DOHH2 (cell line): Measurements from ENCODE around the gene LRTM2.

Source experiments
- H3F3A ChIP-seq: fragments of 200-600 bp; sonication (generic), shearing (Covaris generic); 2 replicates; pipeline ENCODE4 v1.6.0; 2016; ENCODE audit warnings: antibody characterized with exemption, mild to moderate bottlenecking; ENCODE audit not compliant: control insufficient read depth, insufficient read depth
- H3K27ac ChIP-seq: fragments of 200-600 bp; sonication (generic); 2 replicates; pipeline ENCODE4 v1.5.1; 2014; ENCODE audit warnings: low read depth, mild to moderate bottlenecking, low read length, moderate library complexity
- H3K27me3 ChIP-seq: fragments of 200-600 bp; sonication (generic); 2 replicates; pipeline ENCODE4 v1.6.1; 2014; ENCODE audit warnings: mild to moderate bottlenecking, low read length, mixed read lengths; ENCODE audit not compliant: control insufficient read depth
- H3K36me3 ChIP-seq: fragments of 200-600 bp; sonication (generic); 2 replicates; pipeline ENCODE4 v1.6.1; 2014; ENCODE audit warnings: mild to moderate bottlenecking, low read length, moderate library complexity, mixed read lengths; ENCODE audit not compliant: control insufficient read depth
- H3K4me1 ChIP-seq: fragments of 200-600 bp; sonication (generic); 2 replicates; pipeline ENCODE4 v1.6.1; 2014; ENCODE audit warnings: mild to moderate bottlenecking, low read length, mixed read lengths; ENCODE audit not compliant: control insufficient read depth
- H3K4me2 ChIP-seq: fragments of 200-600 bp; sonication (generic); 2 replicates; pipeline ENCODE4 v1.6.0; 2014; ENCODE audit warnings: mild to moderate bottlenecking, low read length, moderate library complexity
- H3K4me3 ChIP-seq: fragments of 200-600 bp; sonication (generic); 2 replicates; pipeline ENCODE4 v1.5.1; 2014; ENCODE audit warnings: mild to moderate bottlenecking, low read length, mixed read lengths
- H3K79me2 ChIP-seq: fragments of 200-600 bp; sonication (generic); 2 replicates; pipeline ENCODE4 v1.6.1; 2014; ENCODE audit warnings: mild to moderate bottlenecking, low read length, mixed read lengths; ENCODE audit not compliant: control insufficient read depth
- H3K9me2 ChIP-seq: fragments of 200-600 bp; sonication (generic); replicated peaks from 2 replicates; pipeline ENCODE4 v1.6.1; 2014; ENCODE audit warnings: mild to moderate bottlenecking, low read length, mixed read lengths; ENCODE audit not compliant: control insufficient read depth
- H3K9me3 ChIP-seq: fragments of 200-600 bp; sonication (generic); 2 replicates; pipeline ENCODE4 v1.6.1; 2014; ENCODE audit warnings: antibody characterized with exemption, low read length, mixed read lengths; ENCODE audit not compliant: control insufficient read depth, insufficient read depth
- H4K20me1 ChIP-seq: fragments of 200-600 bp; sonication (generic); 2 replicates; pipeline ENCODE4 v1.6.0; 2014; ENCODE audit warnings: low read depth, mild to moderate bottlenecking, antibody characterized with exemption, low read length, moderate library complexity; ENCODE audit not compliant: control insufficient read depth, insufficient read depth
- CTCF ChIP-seq: fragments of 200-600 bp; sonication (generic); IDR thresholded peaks from one replicate; pipeline ENCODE4 v1.5.1; 2014; ENCODE audit warnings: antibody characterized with exemption, mild to moderate bottlenecking, low read depth, low read length; ENCODE audit not compliant: poor library complexity, severe bottlenecking
- EZH2phosphoT487 ChIP-seq: fragments of 200-600 bp; sonication (generic); IDR thresholded peaks from 2 replicates; pipeline ENCODE4 v1.6.1; 2017; ENCODE audit warnings: borderline replicate concordance, mild to moderate bottlenecking, antibody characterized with exemption, low read length, moderate library complexity, mixed read lengths

LRTM2 gene

GRCh38 chr12:1836241-1836803, 16.0 kb downstream of the LRTM2 start:
- Histone ChIP-seq H3K9me2 (no peaks in the 10 kb centered on the region), H3K4me2 (no peak overlapping the region), H3K4me3 (no peak overlapping the region), H3K27ac (no peak overlapping the region), H3K9me3 (no peaks in the 10 kb centered on the region), H3F3A (no peaks in the 10 kb centered on the region), H3K79me2 (no peaks in the 10 kb centered on the region), H4K20me1 (no peaks in the 10 kb centered on the region), H3K27me3 (peaks cover 8% of the 10 kb centered on the region), H3K36me3 (no peaks in the 10 kb centered on the region), H3K4me1 (no peaks in the 10 kb centered on the region)
- TF ChIP-seq CTCF (no peak), EZH2phosphoT487 (no peak)

- no peaks in the 10 kb centered on the region for H3K9me3 ChIP-seq
- no peak overlapping the region for H3K4me2 ChIP-seq
- TF ChIP-seq CTCF = no peak
- TF ChIP-seq EZH2phosphoT487 = no peak
- H3K27ac ChIP-seq = no peak overlapping the region
- H3K27me3 ChIP-seq = peaks cover 7% of the 10 kb centered on the region
- H3K79me2 ChIP-seq = no peaks in the 10 kb centered on the region
- H3F3A ChIP-seq = no peaks in the 10 kb centered on the region
- no peaks in the 10 kb centered on the region for H4K20me1 ChIP-seq
- no peaks in the 10 kb centered on the region for H3K9me2 ChIP-seq
- no peaks in the 10 kb centered on the region; the same call in 1 of the 2 replicates for H3K4me1 ChIP-seq
- H3K36me3 ChIP-seq = no peaks in the 10 kb centered on the region
- no peak overlapping the region for H3K4me3 ChIP-seq
These were observed 16.6 kb downstream of the LRTM2 start for GRCh38 chr12:1836854-1837421.

DNA sequence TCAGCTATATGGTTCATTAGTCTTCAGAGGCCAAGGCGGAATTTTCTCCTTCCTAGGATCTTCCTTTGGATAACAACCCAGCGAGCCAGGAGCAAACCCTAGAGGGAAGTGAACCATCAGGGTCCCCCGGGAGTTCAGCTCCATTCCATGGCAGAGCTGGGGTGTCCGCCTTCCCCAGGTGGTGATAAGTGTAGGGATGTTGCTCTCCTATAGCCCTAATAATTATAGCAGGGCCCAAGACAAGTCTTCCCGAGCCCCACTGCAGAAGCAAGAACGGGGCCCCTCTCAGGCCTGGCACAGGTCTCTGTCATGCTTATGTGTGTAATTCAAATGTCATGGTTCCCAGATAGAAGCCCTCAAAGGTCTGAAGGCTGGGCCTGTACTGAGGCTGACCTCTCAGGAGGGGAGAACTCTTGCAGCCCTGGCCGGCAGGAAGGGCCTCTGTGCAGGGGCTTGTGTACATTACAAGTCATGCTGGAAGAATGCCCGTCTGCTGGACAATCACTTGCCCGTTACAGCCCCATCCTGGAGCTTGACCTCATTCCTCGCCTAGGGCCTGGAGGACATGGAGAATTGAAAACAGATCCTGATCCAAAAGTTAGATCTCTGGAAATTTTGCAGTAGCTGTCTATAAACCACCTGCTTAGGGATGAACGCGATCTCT, 17.3 kb downstream of the LRTM2 start:
- H3K4me2 ChIP-seq = no peak overlapping the region
- H3K79me2 ChIP-seq = no peaks in the 10 kb centered on the region
- H3K4me3 ChIP-seq = no peak overlapping the region
- H3K27ac ChIP-seq = no peak overlapping the region
- no peaks in the 10 kb centered on the region for H3K9me2 ChIP-seq
- H3K4me1 ChIP-seq = peaks cover 6% of the 10 kb centered on the region
- peaks cover 4% of the 10 kb centered on the region; the same call in 1 of the 2 replicates for H3K27me3 ChIP-seq
- no peaks in the 10 kb centered on the region for H3K36me3 ChIP-seq
- no peaks in the 10 kb centered on the region for H3F3A ChIP-seq
- no peaks in the 10 kb centered on the region for H4K20me1 ChIP-seq
- no peaks in the 10 kb centered on the region for H3K9me3 ChIP-seq
- no peak for TF ChIP-seq EZH2phosphoT487
- TF ChIP-seq CTCF = no peak
